ENCODE results near the gene HM13.
"Not testable (repeated sequence)": the region's sequence is repeated elsewhere in the genome, so short reads cannot be mapped to it uniquely, and the experiment has no call there.

Gene HM13, protein sequence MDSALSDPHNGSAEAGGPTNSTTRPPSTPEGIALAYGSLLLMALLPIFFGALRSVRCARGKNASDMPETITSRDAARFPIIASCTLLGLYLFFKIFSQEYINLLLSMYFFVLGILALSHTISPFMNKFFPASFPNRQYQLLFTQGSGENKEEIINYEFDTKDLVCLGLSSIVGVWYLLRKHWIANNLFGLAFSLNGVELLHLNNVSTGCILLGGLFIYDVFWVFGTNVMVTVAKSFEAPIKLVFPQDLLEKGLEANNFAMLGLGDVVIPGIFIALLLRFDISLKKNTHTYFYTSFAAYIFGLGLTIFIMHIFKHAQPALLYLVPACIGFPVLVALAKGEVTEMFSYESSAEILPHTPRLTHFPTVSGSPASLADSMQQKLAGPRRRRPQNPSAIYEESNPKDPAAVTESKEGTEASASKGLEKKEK

DNA sequence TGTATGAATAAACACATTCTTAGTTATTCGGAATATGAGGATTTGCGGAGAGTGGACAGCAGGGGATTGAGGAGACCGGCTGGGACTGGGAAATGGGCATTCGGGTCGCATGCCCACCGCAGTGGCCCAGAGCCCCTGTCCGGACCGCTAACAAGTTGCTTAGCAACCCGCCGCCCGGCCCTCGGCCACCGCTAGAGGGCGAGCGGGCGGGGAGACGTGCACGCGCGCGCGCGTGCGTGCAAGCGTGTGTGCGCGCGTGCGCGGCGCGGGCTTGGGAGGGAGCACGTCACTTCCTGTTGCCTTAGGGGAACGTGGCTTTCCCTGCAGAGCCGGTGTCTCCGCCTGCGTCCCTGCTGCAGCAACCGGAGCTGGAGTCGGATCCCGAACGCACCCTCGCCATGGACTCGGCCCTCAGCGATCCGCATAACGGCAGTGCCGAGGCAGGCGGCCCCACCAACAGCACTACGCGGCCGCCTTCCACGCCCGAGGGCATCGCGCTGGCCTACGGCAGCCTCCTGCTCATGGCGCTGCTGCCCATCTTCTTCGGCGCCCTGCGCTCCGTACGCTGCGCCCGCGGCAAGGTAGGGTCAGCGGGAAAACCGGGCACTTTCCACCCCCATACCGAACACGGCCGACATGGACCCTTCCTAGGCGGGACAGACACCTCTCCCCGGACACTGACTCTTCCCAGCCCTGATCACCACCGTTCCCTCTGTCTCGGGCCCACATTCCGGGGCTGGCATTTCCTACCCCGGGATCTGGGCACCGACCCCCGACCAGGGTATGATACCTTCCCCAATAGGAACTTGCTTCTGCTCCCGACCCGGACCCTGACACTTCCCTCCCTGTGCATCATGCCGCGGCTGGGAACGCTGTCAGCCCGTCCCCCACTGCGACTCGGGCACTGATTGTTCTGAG, at the start of gene HM13:
HM13 (plus strand) TSS at position 289 of the 918 bp plus-strand sequence; CDS start at position 399, 110 bp downstream.
- peak; percentile 86 for FAIRE-seq

DNA sequence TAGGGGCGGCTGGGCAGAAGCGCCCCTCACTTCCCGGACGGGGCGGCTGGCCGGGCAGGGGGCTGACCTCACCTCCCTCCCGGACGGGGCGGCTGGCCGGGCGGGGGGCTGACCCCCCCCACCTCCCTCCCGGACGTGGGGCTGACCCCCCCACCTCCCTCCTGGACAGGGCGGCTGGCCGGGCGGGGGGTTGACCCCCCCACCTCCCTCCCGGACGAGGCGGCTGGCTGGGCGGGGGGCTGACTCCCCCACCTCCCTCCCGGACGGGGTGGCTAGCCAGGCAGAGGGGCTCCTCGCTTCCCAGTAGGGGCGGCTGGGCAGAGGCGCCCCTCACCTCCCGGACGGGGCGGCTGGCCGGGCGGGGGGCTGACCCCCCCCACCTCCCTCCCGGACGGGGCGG, 43.3 kb upstream of the HM13 start:
- not testable (repeated sequence) for DNase-seq (ENCODE audit: extremely low spot score, insufficient read length, low read depth); FAIRE-seq

More for the DNA sequence above, at the start of gene HM13:
- DNase-seq (ENCODE audit: extremely low spot score, insufficient read length, low read depth) = peak; percentile 91

DNA sequence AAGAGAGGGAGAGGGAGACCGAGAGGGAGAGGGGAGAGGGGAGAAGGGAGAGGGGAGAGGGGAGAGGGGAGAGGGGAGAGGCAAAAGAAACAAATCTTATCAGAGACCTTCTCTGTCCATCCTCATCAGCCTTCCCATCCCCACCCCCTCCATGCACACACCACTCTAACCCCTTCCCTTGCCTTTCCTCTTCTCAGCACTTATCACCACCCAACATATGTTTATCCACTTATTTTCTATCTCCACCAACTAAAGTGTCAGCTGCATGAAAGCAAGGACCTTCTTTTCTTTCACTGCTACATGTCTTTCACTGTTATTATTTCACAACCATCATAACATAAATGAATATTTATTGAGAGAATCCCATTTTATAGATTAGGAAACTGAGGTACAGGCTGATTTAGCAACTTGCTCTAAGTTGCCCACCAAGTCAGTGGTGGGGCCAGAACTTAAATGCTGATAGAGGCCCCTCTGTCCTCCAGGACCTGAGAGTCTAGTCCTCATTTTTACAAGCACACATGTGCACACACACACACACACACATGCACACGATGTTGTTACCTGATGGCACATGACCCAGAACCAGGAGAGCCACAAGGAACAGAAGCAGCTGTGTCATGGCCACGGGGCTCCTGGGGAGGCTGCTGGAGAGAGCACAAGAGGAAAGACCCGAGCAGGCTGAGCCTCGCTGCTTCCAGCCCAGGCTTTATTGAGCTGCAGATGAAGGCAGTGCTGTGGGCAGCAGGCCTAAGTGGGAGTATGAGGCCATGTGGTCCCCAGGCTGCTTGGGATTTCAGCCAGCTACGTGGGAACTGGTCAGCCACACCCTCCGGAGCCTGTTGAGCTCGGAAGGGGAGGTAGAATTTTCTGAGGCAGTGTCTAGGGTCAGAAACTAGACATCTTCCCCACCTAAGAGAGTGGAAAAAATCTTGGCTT, 41.6 kb upstream of the HM13 start:
- no peak for DNase-seq (ENCODE audit: extremely low spot score, insufficient read length, low read depth)
- no peak for FAIRE-seq

DNA sequence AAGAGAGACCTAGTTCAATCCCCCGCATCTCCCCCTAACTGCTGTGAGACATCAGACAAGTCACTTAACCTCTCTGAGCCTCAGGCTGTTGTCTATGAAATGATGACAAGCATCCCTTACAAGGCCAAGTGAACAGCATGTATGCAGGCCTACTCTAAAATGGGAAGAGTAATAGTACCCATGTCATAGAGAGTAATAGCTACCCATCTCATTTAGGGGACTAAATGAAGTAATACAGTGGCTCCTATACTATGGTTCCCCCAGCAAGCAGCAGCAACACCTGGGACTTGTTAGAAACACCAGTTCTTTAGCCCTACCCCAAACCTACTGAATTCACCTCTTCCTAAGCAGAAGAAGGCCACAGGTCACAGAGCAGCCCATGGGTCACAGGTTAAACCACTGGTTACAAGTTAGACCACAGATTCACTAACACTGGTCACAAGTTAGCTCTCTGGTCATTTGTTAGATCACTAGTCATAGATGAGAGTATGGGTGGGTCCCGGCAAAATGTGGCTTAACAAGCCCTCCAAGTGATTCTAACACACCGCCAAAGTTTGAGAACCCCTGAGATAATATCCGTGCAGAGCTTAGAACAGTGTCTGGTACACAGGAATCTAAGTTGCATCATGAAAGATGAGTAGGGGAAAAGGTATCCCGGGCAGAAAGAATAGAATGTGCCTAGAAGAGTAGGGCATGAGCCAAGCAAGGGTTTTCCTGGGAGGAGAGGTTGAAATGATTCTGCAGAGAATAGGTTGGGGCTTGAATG, 40.7 kb upstream of the HM13 start:
- FAIRE-seq = no peak
- no peak for DNase-seq (ENCODE audit: extremely low spot score, insufficient read length, low read depth)

DNA sequence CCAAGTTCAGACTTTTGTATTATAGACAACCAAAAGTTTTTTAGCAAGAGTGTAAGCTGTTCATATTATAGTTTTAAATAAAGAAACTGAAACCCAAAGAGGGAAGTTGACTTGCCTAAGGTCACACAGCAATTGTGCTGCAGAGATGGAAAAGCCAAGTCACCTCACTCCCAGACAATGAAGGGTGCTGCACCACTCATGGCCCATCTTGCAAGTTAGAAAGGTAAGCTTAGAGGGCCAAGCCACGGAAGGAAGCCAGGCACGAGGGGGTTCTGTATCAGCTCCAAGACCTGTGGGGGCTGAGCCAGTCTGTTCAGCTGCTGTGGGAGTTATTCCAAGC, 40.2 kb upstream of the HM13 start:
- peak; percentile 64 for FAIRE-seq
- DNase-seq (ENCODE audit: extremely low spot score, insufficient read length, low read depth) = no peak

DNA sequence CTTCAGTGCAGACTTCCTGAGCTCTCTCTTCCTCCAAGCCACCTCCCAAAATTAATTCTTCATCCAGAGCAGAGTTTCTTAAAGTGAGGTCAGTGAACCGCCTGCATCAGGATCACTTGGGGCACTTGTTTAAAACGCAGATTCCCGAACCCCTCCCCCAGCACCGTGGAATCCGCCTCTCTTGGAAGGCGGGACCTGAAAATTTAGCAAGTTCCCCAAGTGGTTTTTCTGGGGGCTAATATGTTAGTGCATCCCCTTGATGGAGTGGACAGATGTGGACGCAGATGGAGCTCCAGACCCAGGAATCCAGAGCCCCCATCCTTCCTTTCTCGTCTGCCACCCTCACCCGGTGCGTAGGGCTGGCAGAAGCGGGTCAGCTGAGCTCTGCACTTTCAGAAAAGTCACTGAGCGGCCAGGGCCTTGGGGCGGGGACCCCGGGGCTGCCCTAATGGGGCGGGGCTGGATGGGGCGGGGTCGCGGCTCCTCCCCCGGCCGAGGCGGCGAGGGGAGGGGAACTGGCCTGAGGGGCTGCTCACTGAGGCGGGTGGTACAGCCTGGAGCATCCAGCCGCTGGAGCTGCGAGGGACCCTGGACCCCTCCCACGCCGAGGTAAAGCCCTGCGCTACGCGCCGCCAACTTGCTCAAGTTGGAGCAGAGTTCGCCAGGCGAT, 39.3 kb upstream of the HM13 start, which contains the start of the genes DEFB124 and REM1:
DEFB124 (minus strand) TSS at position 370 of the 670 bp plus-strand sequence. CDS start 2,114 bp downstream, outside the sequence.
REM1 (plus strand) TSS at position 531 of the 670 bp plus-strand sequence. CDS start 1,158 bp downstream, outside the sequence.
- FAIRE-seq (no peak), DNase-seq (ENCODE audit: extremely low spot score, insufficient read length, low read depth) (no peak)

DNA sequence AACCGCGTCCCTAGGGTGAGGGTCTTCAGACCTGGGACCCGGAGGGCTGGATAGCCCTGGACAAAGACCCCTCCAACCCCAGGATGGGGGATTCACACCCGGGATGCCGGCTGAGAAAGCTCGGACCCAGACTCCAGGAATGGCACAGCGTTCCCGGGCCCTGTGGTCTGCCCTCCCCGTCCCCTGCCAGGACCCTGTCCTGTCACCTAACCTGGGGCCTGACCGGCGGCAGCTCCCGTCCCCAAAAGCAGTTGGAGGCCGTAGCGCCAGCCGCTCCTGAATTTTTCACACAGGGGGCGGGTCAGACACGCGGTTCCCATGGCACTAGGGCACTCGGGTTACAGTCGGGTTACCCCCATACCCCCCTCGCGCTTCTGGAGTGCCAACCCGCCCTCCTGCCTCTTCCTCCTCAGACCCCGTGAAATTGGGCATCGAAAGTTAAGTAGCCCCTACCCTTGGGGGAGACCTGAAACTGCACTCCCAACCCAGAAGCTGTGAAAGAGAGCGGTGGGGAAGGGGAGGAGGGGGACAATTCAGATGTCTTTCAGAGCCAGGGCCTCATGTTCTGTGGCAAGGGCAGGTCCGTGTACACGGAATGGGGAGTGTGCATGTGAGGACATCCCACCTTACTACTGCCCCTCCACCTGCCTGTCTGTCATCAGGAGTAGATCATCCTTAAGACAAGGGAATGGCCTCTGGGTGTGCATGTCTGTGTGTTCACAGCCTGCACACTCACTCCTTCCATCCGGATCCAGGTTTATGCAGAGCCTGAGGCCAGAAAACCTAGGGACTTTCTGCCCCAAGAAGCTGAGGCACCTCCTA, 38.6 kb upstream of the HM13 start:
- FAIRE-seq (no peak), DNase-seq (ENCODE audit: extremely low spot score, insufficient read length, low read depth) (no peak)

DNA sequence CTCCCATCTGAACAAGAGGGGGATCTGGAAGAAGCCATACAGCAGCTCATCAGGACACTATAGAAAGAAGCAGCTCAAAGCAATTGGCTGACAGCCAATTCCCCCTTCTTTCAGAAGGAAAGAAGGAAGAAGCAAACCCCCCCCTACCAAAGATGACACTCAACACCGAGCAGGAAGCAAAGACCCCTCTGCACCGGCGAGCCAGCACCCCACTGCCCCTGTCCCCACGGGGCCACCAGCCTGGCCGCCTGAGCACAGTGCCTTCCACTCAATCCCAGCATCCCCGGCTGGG, 38.0 kb upstream of the HM13 start:
- no peak for DNase-seq (ENCODE audit: extremely low spot score, insufficient read length, low read depth)
- FAIRE-seq = no peak

DNA sequence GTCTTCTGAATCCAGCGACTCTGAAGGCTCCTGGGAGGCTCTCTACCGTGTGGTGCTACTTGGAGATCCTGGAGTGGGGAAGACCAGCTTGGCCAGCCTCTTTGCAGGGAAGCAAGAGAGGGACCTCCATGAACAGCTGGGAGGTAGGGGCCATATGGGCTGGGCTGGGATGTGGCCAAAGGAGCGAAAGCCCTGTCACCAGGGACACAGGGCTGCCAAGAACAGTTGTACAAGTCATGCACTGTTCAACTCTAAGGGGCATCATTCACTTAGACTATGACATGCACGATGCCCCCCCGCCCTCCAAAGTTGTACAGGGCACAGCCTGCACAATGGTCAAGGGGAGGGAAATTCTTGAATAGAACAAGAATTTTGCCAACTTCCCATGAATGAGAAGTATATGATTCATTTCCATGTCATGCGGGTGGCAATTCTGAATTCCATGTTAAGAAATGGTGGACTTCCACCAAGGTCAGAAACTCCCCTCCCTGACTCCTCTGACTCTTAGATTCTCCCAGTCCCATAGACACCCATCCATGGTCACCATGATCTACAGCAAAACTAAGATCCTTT, 37.5 kb upstream of the HM13 start:
- DNase-seq (ENCODE audit: extremely low spot score, insufficient read length, low read depth) (no peak), FAIRE-seq (no peak)

DNA sequence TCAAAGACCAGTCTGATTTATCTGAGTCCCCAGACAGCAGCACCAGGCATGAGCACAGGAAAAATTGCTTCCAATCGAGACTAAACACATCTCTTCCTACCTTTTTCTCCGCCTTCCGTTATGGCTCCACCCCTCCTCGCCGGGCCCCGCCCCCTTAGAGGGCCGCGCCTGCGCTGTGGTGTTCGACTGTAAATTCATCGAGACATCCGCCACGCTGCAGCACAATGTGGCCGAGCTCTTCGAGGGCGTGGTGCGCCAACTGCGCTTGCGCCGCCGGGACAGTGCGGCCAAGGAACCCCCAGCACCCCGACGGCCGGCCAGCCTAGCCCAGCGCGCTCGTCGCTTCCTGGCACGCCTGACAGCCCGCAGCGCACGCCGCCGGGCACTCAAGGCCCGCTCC, 30.2 kb upstream of the HM13 start:
- no peak for FAIRE-seq

DNA sequence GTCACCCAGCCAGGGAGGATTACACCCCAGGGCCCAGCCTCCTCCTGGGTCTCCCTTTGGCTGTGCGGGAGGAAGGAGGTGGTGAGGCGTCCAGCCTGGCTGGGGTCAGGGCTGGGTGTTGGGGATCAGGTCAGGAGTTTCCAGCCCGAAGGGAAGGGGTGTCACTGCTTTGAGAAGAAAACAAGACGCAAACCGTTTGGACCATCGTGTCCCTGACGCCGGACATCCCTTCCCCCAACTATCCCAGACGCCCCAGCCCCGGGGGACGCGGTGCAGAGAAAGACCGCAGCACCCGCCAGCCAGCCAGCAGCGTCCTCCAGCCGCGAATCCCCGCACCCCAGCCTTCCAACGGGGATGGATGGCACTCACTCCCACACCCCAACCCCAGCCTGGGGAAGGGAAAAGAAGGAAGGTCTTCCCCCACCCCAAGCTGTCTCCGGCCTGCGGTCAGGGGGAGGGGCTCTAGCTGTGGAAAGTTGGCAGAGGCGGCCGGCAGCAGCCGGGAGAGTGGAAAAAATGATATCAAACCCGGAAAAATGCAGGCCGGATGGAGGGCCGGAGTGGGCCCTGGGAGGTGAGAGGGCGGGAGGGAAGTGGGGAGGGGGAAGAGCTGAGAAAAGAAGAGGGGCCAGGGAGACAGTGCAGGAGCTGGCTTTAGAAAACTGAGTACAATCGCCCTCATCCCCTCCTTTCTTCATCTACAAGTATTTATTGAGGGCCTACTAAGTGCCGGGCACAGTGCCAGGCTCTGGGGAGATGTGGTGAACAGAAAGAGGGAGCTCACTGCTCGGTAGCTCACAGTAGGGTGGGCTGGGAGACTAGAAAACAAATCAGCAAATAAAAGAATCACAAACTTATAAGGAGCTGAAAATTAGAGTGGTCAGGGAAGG, 28.5 kb upstream of the HM13 start:
- DNase-seq (ENCODE audit: extremely low spot score, insufficient read length, low read depth) (no peak), FAIRE-seq (no peak)

More for the DNA sequence above, 30.2 kb upstream of the HM13 start:
- DNase-seq (ENCODE audit: extremely low spot score, insufficient read length, low read depth) = no peak

DNA sequence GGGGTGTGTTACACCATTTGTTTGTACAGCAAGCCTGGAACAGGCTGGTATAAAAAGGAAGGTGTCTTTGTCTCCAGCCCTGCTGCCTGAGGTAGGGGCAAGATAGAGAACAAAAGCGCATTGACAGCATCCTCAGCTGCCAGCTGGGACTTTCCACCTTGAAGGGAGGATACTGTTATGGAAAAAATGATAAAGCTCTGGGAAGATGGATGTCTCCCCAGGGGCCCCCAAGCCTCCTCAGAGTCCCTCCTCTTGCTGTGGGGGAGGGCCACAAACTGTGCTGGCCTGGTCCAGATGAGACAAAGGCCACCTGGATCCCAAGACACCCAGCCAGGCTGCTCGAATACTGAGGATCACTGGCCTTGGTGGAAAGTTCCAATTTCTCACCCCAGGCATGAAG, 26.1 kb upstream of the HM13 start:
- FAIRE-seq = no peak
- DNase-seq (ENCODE audit: extremely low spot score, insufficient read length, low read depth) = no peak

DNA sequence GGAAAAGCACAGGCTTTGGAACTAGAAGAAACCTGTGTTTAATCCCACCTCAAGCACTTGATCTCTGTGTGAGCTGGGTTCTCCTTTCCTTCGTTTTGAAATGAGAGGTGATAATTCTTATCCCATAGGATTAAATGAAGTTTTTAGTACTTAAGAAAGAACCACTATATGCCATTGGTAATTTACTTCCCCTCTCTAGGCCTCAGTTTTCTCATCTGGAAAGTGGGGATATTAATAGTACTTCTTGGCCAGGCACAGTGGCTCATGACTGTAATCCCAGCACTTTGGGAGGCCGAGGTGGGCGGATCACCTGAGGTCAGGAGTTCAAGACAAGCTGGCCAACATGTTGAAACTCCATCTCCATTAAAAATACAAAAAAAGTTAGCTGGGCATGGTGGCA, 25.1 kb upstream of the HM13 start:
- DNase-seq (ENCODE audit: extremely low spot score, insufficient read length, low read depth) (no peak), FAIRE-seq (no peak)

DNA sequence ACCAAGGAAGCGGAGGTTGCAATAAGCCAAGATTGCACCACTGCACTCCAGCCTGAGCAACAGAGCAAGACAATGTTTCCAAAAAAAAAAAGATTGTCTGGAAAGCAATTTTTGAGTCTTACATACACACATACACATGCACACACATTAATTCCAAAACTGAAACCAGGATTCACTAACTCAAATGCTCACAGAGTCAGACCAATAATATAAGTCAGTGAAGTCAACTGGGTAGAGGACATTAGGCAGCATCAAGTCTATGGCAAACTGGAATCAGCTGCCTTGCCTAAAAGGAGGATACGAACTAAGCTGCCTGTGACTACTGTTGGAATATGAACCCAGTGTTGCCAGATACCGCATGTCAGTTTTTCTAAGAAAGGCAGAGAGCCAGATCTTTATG, 23.5 kb upstream of the HM13 start:
- FAIRE-seq (no peak), DNase-seq (ENCODE audit: extremely low spot score, insufficient read length, low read depth) (no peak)

DNA sequence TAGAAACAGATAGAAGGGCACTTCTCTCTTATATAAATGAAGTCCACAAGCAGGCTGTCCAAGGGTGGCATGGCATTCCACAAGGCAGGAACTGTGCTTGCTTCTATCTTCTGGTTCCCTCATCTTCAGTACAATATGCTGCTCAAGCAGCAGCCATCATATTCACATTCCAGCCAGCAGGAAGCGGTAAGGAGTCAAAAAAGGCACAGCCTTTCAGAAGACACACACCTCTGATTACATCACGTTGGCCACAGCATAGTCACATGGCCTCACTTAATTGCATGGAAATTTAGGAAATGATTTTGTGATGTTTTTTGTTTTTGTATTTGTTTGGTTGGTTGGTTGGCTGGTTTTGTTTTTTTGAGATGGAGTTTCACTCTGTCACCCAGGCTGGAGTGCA, 20.1 kb upstream of the HM13 start:
- DNase-seq (ENCODE audit: extremely low spot score, insufficient read length, low read depth) (no peak), FAIRE-seq (no peak)

DNA sequence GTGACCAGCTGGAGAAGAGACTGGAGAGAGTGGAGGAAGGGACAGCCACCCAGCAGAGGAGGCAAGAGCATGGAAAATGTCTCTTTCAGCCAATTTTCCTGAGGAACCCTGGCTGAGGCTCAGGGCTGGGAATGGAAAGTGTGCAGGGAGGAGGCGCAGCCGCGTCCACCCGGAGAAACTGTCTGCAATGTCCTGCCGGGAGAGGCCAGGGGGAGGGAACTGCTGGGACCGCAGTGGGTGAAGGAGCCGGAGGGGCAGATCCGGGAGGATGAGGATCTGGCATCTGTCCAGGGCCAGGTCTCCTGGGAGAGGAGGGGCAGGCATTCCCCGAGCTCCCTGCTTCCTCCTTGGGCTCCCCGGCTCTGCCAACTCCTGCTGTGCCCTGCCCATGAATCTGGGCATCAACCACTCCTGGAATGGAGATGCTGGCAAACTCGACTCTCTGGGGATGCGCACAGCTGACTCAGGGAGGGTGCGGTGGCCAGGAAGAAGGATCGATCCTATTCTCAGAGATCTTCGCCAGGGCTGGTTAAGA, 17.4 kb upstream of the HM13 start:
- FAIRE-seq (no peak), DNase-seq (ENCODE audit: extremely low spot score, insufficient read length, low read depth) (no peak)

All from GM18507 (cell line).